ENCODE measurements around the gene LOX. TPM values are rescaled to one million over a fixed set of nuclear protein-coding genes. Genes with fewer than 3 reads are reported as not detected.

LOX gene
- total and polyA plus RNA-seq, 3 donors from 2014 or later: 2.4 to 11.9 (median 6.4) TPM

- DNase-seq: no peak
- Histone ChIP-seq H3K4me3 (no peak overlapping the region), H3K27ac (no peak overlapping the region), H3K9me3 (no peaks in the 10 kb centered on the region), H3K4me1 (no peaks in the 10 kb centered on the region), H3K27me3 (no peaks in the 10 kb centered on the region), H3K36me3 (ENCODE audit: low read depth, missing control alignments) (no peaks in the 10 kb centered on the region)
- intact Hi-C loops (cut with DNase I; ENCODE audit: low total_unique reads): no loop called here
- TF ChIP-seq POLR2A (IDR thresholded peaks at IDR 0.05) (no peak), CTCF (IDR thresholded peaks at IDR 0.05) (no peak)
- 94 to 97% methylated on average over 1 of the region's 1 CpG for WGBS, 2 donors
Measured at GRCh38 chr5:122063836-122064235, 14.2 kb downstream of the LOX start.

- Histone ChIP-seq H3K27ac (no peak overlapping the region), H3K4me1 (no peaks in the 10 kb centered on the region), H3K9me3 (no peaks in the 10 kb centered on the region), H3K36me3 (ENCODE audit: low read depth, missing control alignments) (no peaks in the 10 kb centered on the region), H3K4me3 (no peak overlapping the region), H3K27me3 (no peaks in the 10 kb centered on the region)
- no peak for DNase-seq
- TF ChIP-seq CTCF (IDR thresholded peaks at IDR 0.05) (no peak), POLR2A (IDR thresholded peaks at IDR 0.05) (no peak)
- intact Hi-C loops (cut with DNase I; ENCODE audit: low total_unique reads): no loop called here
- 82 to 97% methylated on average over 1 of the region's 1 CpG for WGBS, 2 donors
Measured at GRCh38 chr5:122062205-122062604, 15.9 kb downstream of the LOX start.

GRCh38 chr5:122056913-122057312 is 21.1 kb downstream of the LOX start:
- no peak for TF ChIP-seq CTCF (IDR thresholded peaks at IDR 0.05)
- no peak for TF ChIP-seq POLR2A (IDR thresholded peaks at IDR 0.05)
- Histone ChIP-seq H3K36me3 (ENCODE audit: low read depth, missing control alignments) (no peaks in the 10 kb centered on the region), H3K4me1 (no peaks in the 10 kb centered on the region), H3K9me3 (no peaks in the 10 kb centered on the region), H3K27me3 (no peaks in the 10 kb centered on the region), H3K4me3 (no peak overlapping the region), H3K27ac (no peak overlapping the region)
- intact Hi-C loops (cut with DNase I; ENCODE audit: low total_unique reads): no loop called here
- no peak for DNase-seq

- no peaks in the 10 kb centered on the region for H3K36me3 ChIP-seq (ENCODE audit: low read depth, missing control alignments)
- no peak overlapping the region for H3K4me3 ChIP-seq
- no peaks in the 10 kb centered on the region for H3K4me1 ChIP-seq
- H3K27me3 ChIP-seq: no peaks in the 10 kb centered on the region
- TF ChIP-seq CTCF (IDR thresholded peaks at IDR 0.05) (no peak), POLR2A (IDR thresholded peaks at IDR 0.05) (no peak)
- H3K27ac ChIP-seq: no peak overlapping the region
- DNase-seq: no peak
- 89 to 95% methylated on average over 4 of the region's 4 CpGs for WGBS, 2 donors
- no peaks in the 10 kb centered on the region for H3K9me3 ChIP-seq
- intact Hi-C loops (cut with DNase I; ENCODE audit: low total_unique reads): no loop called here
Measured at GRCh38 chr5:122054266-122054665, 23.8 kb downstream of the LOX start.

GRCh38 chr5:122053181-122054109 is 24.6 kb downstream of the LOX start:
- 93 to 100% methylated on average over 1 to 3 of the region's 4 CpGs for WGBS, 2 donors
- H3K36me3 ChIP-seq (ENCODE audit: low read depth, missing control alignments): no peaks in the 10 kb centered on the region
- DNase-seq: no peak
- TF ChIP-seq CTCF (IDR thresholded peaks at IDR 0.05) (no peak), POLR2A (IDR thresholded peaks at IDR 0.05) (no peak)
- no peaks in the 10 kb centered on the region for H3K9me3 ChIP-seq
- no peaks in the 10 kb centered on the region for H3K27me3 ChIP-seq
- no peak overlapping the region for H3K4me3 ChIP-seq
- H3K27ac ChIP-seq: no peak overlapping the region
- no peaks in the 10 kb centered on the region for H3K4me1 ChIP-seq
- intact Hi-C loops (cut with DNase I; ENCODE audit: low total_unique reads): no loop called here

Measured in testis (tissue), 3 donors.